Measurements from ENCODE around the gene YPEL2. TPM values are rescaled to one million over a fixed set of nuclear protein-coding genes. Genes with fewer than 3 reads are reported as not detected.
"Not testable (repeated sequence)": the region's sequence is repeated elsewhere in the genome, so short reads cannot be mapped to it uniquely, and the experiment has no call there.

YPEL2 gene
- total RNA-seq, 6 experiments from 2014 or later = 9.2 to 23.3 (median 15.2) TPM

GRCh38 chr17:59391021-59391420 lies 59.6 kb downstream of the YPEL2 start:
- no peaks in the 10 kb centered on the region for H3K9me3 ChIP-seq
- WGBS (ENCODE audit: insufficient coverage, low coverage, low lambda C conversion rate, missing lambda C conversion rate) = 92% methylated on average over 2 of the region's 4 CpGs
- peaks cover 0 to 25% (median 13%) of the 10 kb centered on the region in 4 donors for H3K36me3 ChIP-seq
- intact Hi-C loops (cut with DNase I) = no loop called here
- DNase-seq (no peak), ATAC-seq (no peak)
- no peak overlapping the region for H3K27ac ChIP-seq
- TF ChIP-seq POLR2A (IDR thresholded peaks at IDR 0.05) = no peak
- TF ChIP-seq CTCF (IDR thresholded peaks at IDR 0.05) = no peak
- no peaks in the 10 kb centered on the region for H3K27me3 ChIP-seq
- H3K4me3 ChIP-seq = no peak overlapping the region
- peaks cover 0 to 4% (median 0%) of the 10 kb centered on the region in 4 donors for H3K4me1 ChIP-seq

DNA sequence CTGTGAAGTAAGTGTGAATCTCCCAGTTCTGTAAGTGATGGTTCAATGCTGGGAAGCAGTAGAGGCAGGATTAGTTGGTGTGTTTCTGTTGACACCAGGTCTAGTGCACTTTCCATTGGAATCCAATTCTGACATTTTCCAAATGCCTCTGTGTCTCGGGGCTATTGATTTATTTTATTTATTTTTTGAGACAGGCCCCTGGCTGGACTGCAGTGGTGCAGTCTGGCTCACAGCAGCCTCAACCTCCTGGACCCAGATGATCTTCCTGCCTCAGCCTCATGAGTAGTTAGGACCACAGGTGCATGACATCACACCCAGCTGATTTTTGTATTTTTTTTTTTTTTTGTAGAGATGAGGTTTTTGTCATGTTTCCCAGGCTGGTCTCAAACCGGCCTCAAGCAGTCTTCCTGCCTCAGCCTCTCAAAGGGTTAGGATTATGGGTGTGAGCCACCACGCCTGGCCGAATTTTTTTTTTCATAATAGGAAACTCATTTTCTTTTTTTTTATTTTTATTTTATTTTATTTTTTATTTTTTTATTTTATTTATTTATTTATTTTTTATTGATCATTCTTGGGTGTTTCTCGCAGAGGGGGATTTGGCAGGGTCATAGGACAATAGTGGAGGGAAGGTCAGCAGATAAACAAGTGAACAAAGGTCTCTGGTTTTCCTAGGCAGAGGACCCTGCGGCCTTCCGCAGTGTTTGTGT lies 61.7 kb downstream of the YPEL2 start:
- Histone ChIP-seq H3K27ac (no peak overlapping the region), H3K27me3 (no peaks in the 10 kb centered on the region), H3K36me3 (peaks cover 0 to 33% (median 16%) of the 10 kb centered on the region in 4 donors), H3K4me1 (peaks cover 0 to 4% (median 0%) of the 10 kb centered on the region in 4 donors), H3K9me3 (no peaks in the 10 kb centered on the region), H3K4me3 (no peak overlapping the region)
- intact Hi-C loops (cut with DNase I) = no loop called here
- TF ChIP-seq POLR2A (IDR thresholded peaks at IDR 0.05) = no peak
- no peak for TF ChIP-seq CTCF (IDR thresholded peaks at IDR 0.05)
- ATAC-seq = peak; percentile 63 to 83 (median 74)
- WGBS (ENCODE audit: insufficient coverage, low coverage, low lambda C conversion rate, missing lambda C conversion rate) = 60% methylated on average over 5 of the region's 7 CpGs
- DNase-seq = no peak

DNA sequence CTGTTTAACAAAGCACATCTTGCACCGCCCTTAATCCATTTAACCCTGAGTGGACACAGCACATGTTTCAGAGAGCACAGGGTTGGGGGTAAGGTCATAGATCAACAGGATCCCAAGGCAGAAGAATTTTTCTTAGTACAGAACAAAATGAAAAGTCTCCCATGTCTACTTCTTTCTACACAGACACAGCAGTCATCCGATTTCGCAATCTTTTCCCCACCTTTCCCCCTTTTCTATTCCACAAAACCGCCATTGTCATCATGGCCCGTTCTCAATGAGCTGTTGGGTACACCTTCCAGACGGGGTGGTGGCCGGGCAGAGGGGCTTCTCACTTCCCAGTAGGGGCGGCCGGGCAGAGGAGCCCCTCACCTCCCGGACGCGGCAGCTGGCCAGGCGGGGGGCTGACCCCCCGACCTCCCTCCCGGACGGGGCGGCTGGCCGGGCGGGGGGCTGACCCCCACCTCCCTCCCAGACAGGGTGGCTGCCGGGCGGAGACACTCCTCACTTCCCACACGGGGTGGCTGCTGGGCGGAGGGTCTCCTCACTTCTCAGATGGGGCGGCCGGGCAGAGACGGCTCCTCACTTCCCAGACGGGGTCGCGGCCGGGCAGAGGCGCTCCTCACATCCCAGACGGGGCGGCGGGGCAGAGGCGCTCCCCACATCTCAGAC lies 62.4 kb downstream of the YPEL2 start:
- H3K36me3 ChIP-seq = peaks cover 0 to 30% (median 18%) of the 10 kb centered on the region in 4 donors
- 93% methylated on average over 4 of the region's 35 CpGs for WGBS (ENCODE audit: insufficient coverage, low coverage, low lambda C conversion rate, missing lambda C conversion rate)
- ATAC-seq; DNase-seq; H3K4me1 ChIP-seq; H3K9me3 ChIP-seq; intact Hi-C loops (cut with DNase I); H3K27me3 ChIP-seq; H3K27ac ChIP-seq; H3K4me3 ChIP-seq: not testable (repeated sequence)

GRCh38 chr17:59396134-59396826 lies 64.8 kb downstream of the YPEL2 start:
- WGBS (ENCODE audit: insufficient coverage, low coverage, low lambda C conversion rate, missing lambda C conversion rate) = 87% methylated on average over 8 of the region's 9 CpGs
- DNase-seq (no peak), ATAC-seq (no peak)
- no peak overlapping the region for H3K4me3 ChIP-seq
- no peaks in the 10 kb centered on the region for H3K9me3 ChIP-seq
- no peaks in the 10 kb centered on the region for H3K27me3 ChIP-seq
- intact Hi-C loops (cut with DNase I) = no loop called here
- H3K27ac ChIP-seq = no peak overlapping the region
- H3K4me1 ChIP-seq = peaks cover 0 to 14% (median 5%) of the 10 kb centered on the region in 4 donors
- H3K36me3 ChIP-seq = peaks cover 0 to 16% (median 5%) of the 10 kb centered on the region in 4 donors
- TF ChIP-seq CTCF (IDR thresholded peaks at IDR 0.05) = no peak
- no peak for TF ChIP-seq POLR2A (IDR thresholded peaks at IDR 0.05)
